Cardiac muscle cell (in vitro differentiated cells and primary cell): ENCODE measurements around the gene SLC30A7. TPM values are rescaled to one million over a fixed set of nuclear protein-coding genes. Genes with fewer than 3 reads are reported as not detected.

Source experiments
- DNase-seq, 2 donors: peaks; one replicate each; pipeline versions ENCODE4 v3.0.0 to v3.0.0-alpha.2; 2010 to 2017; ENCODE audit warnings: low read depth in 1 of 2, low spot score in 1 of 2
- H3K27ac ChIP-seq: fragments of 200-600 bp; sonication (generic); 2 replicates; pipeline ENCODE4 v1.5.1; 2016
- H3K27me3 ChIP-seq: fragments of 200-600 bp; sonication (generic); 2 replicates; pipeline ENCODE4 v1.6.0; 2016; ENCODE audit warnings: control low read depth
- H3K36me3 ChIP-seq: fragments of 200-600 bp; sonication (generic); 2 replicates; pipeline ENCODE4 v1.5.1; 2016; ENCODE audit warnings: control low read depth
- H3K4me1 ChIP-seq: fragments of 200-600 bp; sonication (generic); 2 replicates; pipeline ENCODE4 v1.8.1; 2017; ENCODE audit warnings: low read depth, mild to moderate bottlenecking, mixed run types
- H3K4me3 ChIP-seq: fragments of 200-600 bp; sonication (generic); 2 replicates; pipeline ENCODE4 v1.5.1; 2016; ENCODE audit warnings: mild to moderate bottlenecking
- H3K9me3 ChIP-seq: fragments of 200-600 bp; sonication (generic); 2 replicates; pipeline ENCODE4 v1.5.1; 2017; ENCODE audit warnings: low read depth, mild to moderate bottlenecking, control low read depth
- CTCF ChIP-seq: IDR thresholded peaks from 2 replicates; pipeline ENCODE4 v1.5.1; 2012; ENCODE audit warnings: low read depth, mild to moderate bottlenecking, low read length
- polyA plus RNA-seq: library from polyadenylated mRNA; unstranded; fragments of >200 nt; fragmentation: Nextera tagmentation; extraction: Ambion mirVana; gene quantifications from 2 replicates; pipeline ENCODE4 v1.2.1, GENCODE V29; 2016
- total RNA-seq: library from RNA; depleted of rRNA; stranded (reverse); fragments of >200 nt; gene quantifications from 2 replicates; pipeline ENCODE4 v1.2.3, GENCODE V29; 2016

SLC30A7 gene
- total and polyA plus RNA-seq, 2 experiments from 2014 or later = 5.3 to 6.9 TPM

GRCh38 chr1:100860397-100860991 is 35.4 kb upstream of the SLC30A7 start:
- no peaks in the 10 kb centered on the region for H3K27me3 ChIP-seq
- TF ChIP-seq CTCF = no peak
- H3K4me3 ChIP-seq = no peak overlapping the region
- H3K27ac ChIP-seq = peak overlapping the region; percentile 80
- peak; percentile 47 to 79 for DNase-seq
- H3K9me3 ChIP-seq = no peaks in the 10 kb centered on the region
- peaks cover 17% of the 10 kb centered on the region for H3K4me1 ChIP-seq
- no peaks in the 10 kb centered on the region for H3K36me3 ChIP-seq

GRCh38 chr1:100861379-100861778 is 34.5 kb upstream of the SLC30A7 start:
- no peak overlapping the region for H3K4me3 ChIP-seq
- H3K36me3 ChIP-seq = no peaks in the 10 kb centered on the region
- peaks cover 26% of the 10 kb centered on the region for H3K4me1 ChIP-seq
- peak overlapping the region; percentile 80 for H3K27ac ChIP-seq
- peak in 1 of 2 donors; percentile 86 for DNase-seq
- H3K27me3 ChIP-seq = no peaks in the 10 kb centered on the region
- no peaks in the 10 kb centered on the region for H3K9me3 ChIP-seq
- TF ChIP-seq CTCF = no peak

DNA sequence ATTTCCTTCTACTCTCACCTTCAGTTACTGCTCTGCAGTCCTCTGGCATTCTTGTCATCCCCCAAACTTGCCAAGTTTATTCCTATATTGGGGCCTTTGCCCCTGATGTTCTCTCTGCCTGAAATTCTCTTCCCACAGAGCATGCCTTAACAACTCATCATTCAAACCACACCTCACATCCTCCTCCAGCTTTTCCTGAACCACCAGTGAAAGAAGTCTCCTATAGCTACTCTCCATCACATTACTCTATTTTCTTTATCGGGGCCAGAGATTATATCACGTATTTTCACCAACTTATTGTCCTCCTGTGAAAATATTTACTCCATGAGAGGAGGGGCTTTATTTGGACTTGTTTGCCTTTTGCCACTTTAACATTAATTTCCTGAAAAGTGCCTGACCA is 33.3 kb upstream of the SLC30A7 start:
- Histone ChIP-seq H3K36me3 (no peaks in the 10 kb centered on the region), H3K4me1 (peaks cover 36% of the 10 kb centered on the region), H3K27ac (no peak overlapping the region), H3K27me3 (no peaks in the 10 kb centered on the region), H3K9me3 (no peaks in the 10 kb centered on the region), H3K4me3 (no peak overlapping the region)
- peak in 1 of 2 donors; percentile 60 for DNase-seq
- no peak for TF ChIP-seq CTCF

GRCh38 chr1:100866041-100866900 is 29.6 kb upstream of the SLC30A7 start:
- peaks cover 29% of the 10 kb centered on the region for H3K4me1 ChIP-seq
- H3K27ac ChIP-seq = no peak overlapping the region
- DNase-seq = peak; percentile 49 to 80
- H3K36me3 ChIP-seq = no peaks in the 10 kb centered on the region
- TF ChIP-seq CTCF = peak; percentile 50
- no peaks in the 10 kb centered on the region for H3K9me3 ChIP-seq
- no peaks in the 10 kb centered on the region for H3K27me3 ChIP-seq
- H3K4me3 ChIP-seq = no peak overlapping the region

- H3K9me3 ChIP-seq = no peaks in the 10 kb centered on the region
- H3K4me3 ChIP-seq = no peak overlapping the region
- no peak for DNase-seq
- H3K36me3 ChIP-seq = no peaks in the 10 kb centered on the region
- no peak for TF ChIP-seq CTCF
- H3K4me1 ChIP-seq = peaks cover 29% of the 10 kb centered on the region
- no peaks in the 10 kb centered on the region for H3K27me3 ChIP-seq
- no peak overlapping the region for H3K27ac ChIP-seq
Observed at GRCh38 chr1:100866901-100867206, 29.0 kb upstream of the SLC30A7 start.
